Stimulated activated CD8-positive, alpha-beta memory T cell treated with anti-CD3 and anti-CD28 coated beads, Interleukin-12 subunit alpha, Interleukin-12 subunit beta, amount 100 ng/mL, for 1 hour (primary cell): Measurements from ENCODE around the gene FAM236D.
"Not testable (repeated sequence)": the region's sequence is repeated elsewhere in the genome, so short reads cannot be mapped to it uniquely, and the experiment has no call there.

Source experiments
- DNase-seq: peaks from one replicate; pipeline ENCODE4 v3.0.0-alpha.2; 2020; ENCODE audit warnings: low read depth

FAM236D gene

DNA sequence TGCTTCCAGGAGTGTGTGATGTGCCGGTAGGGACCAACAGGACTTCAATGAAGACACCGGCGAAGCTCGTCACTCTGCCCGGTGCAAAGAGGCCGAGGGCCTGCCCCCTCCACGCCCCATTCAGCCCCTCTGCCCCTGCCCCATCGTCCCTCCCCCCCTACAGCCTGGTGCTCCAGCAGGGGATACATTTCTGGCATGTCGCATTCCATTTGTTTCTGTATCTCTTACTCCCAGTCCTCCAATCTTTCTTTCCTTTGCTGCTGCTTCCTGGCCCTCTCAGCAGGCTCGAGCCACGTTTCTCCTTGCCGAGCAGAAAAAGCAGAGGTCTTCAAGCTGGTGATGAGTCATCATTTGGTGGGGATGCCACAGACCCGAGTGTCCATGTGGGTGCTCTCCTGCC, at the start of gene FAM236D:
Gene FAM236D (minus strand): TSS at position 101 of the 400 bp plus-strand sequence. CDS start 100 bp downstream, at position 1.
- not testable (repeated sequence) for DNase-seq

DNA sequence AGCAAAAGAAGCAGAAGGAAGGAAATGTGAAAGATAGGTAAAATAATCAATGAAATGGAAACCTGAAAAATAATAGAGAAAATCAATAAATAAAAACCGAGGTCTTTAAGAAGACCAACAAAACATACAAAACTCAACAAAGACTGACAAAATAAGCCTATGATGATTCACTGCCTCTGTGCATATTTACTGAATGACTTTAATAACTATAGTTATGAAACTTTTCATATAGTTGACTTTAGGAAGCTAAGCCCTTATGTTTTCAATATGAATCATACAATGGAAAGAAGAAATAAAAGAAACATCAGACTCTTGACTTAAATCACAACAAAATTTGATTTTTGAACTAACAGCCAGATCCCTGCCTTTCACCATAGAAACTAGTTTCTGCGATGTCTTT, 29.5 kb upstream of the FAM236D start:
- not testable (repeated sequence) for DNase-seq

DNA sequence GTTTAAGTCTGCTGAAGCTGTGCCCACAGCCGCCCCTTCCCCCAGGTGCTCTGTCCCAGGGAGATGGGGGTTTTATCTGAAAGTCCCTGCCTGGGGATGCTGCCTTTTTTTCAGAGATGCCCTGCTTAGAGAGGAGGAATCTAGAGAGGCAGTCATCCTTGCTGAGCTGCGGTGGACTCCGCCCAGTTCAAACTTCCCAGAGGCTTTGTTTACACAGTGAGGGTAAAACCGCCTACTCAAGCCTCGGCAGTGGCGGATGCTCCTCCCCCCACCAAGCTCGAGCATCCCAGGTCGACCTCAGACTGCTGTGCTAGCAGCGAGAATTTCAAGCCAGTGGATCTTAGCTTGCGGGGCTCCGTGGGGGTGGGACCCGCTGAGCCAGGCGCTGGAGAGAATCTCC, 22.7 kb upstream of the FAM236D start:
- not testable (repeated sequence) for DNase-seq

DNA sequence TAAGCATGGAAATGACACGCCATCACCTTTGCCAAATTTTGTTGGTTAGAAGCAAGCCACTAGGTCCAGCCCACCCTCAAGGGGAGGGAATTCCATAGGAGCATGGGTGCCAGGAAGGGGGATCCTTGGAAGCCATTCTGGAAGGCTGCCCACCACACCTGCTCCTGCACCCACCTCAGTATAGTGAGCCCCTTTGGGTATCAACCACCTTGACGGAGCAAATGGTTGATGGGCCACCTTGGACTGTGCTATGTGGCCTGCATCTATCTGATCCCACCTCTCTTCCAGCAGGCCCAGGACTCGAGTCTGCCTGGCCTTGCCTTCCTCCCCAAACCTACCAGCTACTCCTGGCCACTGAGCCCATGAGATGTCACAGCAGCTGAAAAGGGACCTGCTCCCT, 17.6 kb downstream of the FAM236D start:
- not testable (repeated sequence) for DNase-seq

DNA sequence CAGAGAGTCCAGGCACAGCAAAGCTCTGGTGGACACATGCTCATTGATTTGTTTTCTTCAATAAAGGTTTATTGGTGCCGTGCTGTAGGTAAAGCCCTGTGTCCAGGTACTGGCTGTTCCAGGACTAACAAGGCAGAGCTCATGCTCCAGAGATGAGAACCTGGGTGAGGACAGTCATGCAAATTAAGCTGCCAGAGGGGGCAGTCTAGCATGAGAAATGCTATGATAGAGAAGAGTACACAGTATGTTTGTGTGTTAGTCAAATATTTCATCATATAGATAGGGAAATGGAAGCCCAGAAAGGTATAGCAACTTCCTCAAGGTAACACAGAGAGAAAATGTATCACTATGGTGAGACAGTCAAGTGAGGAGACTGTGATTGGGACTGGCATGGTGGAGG, 19.9 kb downstream of the FAM236D start:
- DNase-seq = not testable (repeated sequence)

DNA sequence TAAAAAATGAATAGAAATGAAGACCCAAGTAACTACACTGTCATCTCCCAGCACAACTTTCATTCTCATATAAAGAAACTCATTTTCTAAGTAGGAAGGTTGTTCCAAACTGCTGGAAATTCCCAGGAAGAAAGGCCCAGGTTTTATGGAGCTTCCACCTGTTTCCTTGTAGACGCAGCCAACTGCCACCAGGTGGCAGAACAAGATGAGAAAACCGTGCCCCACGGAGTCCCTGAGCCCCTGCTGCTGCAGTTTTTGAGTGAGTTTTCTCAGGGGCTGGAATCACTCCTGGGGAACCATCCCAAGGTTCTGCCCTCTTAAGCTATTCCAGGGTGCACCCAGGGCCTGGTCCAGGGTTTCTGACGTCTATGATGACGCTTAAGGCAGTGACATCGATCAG, 24.0 kb downstream of the FAM236D start:
- DNase-seq = not testable (repeated sequence)

DNA sequence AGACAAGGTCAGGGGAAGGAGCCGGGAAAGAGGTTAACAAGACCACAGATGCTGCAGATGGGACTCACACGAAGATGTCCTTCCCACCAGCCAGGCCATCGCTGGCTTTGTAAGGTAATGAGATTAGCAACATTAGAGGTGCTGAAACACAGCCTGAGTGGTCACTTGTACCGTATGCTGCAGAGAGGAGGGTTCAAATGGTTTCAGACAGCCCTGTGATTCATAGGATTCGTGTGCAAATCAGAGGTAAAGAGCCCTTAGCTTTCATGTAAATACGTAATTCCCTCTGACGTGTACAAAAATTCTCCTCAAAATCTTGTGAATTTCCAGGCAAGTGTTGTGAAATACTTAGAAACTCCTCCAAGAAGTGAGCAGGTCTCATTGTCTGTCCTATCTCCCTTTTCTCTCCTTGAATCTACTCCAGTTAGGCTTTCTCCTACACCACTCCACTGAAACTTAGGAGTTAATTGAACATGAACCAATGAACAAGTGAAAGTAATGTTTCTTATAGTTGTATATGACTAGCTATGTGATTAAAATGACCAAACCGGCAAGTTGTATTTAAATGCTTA, 24.6 kb downstream of the FAM236D start:
- not testable (repeated sequence) for DNase-seq

DNA sequence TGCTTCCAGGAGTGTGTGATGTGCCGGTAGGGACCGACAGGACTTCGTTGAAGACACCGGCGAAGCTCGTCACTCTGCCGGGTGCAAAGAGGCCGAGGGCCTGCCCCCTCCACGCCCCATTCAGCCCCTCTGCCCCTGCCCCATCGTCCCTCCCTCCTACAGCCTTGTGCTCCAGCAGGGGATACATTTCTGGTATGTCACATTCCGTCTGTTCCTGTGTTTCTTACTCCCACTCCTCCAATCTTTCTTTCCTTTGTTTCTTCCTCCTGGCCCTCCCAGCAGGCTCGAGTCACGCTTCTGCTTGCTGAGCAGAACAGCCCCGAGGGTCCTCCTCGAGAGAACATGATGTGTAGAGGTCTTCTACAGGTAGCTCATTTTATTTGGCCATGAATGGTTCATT, 25.4 kb downstream of the FAM236D start, which contains the start of gene FAM236B:
Gene FAM236B (minus strand): TSS at position 101 of the 400 bp plus-strand sequence. CDS start 100 bp downstream, at position 1.
- DNase-seq = not testable (repeated sequence)

DNA sequence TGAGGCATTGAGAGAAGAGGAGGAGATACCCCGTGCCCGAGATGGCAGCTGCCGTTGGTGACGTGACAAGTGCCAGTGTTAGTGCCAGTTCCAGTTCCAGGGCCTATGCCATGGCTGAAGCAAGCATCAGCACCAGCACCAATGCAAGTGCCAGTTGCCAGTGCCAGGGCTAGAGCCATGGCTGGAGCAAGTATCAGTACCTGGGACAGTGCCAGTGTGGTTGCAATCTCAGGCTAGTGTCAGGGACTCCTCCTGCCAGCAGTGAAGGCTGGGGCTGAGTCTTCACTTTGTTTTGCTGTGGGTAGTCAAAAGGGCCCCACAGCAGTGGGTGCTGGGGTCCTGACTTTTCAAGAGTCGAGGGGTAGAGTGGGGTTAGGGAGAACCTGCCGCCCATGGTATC, 29.9 kb downstream of the FAM236D start:
- not testable (repeated sequence) for DNase-seq

DNA sequence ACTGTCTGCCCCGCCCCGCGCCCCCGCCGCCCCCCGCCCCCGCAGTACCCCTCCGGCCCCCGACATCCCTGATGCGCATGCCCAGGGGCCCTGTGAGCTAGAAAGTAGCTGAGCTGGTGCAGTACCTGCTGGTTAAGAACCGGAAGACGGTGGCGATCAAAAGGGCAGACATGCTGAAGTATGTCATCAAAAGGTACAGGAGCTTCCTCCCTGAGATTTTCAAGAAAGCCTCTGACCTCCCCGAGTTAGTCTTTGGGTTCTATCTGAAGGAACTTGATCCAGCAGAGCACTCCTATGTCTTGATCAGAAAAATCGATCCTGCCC, 30.6 kb downstream of the FAM236D start:
- DNase-seq = not testable (repeated sequence)

DNA sequence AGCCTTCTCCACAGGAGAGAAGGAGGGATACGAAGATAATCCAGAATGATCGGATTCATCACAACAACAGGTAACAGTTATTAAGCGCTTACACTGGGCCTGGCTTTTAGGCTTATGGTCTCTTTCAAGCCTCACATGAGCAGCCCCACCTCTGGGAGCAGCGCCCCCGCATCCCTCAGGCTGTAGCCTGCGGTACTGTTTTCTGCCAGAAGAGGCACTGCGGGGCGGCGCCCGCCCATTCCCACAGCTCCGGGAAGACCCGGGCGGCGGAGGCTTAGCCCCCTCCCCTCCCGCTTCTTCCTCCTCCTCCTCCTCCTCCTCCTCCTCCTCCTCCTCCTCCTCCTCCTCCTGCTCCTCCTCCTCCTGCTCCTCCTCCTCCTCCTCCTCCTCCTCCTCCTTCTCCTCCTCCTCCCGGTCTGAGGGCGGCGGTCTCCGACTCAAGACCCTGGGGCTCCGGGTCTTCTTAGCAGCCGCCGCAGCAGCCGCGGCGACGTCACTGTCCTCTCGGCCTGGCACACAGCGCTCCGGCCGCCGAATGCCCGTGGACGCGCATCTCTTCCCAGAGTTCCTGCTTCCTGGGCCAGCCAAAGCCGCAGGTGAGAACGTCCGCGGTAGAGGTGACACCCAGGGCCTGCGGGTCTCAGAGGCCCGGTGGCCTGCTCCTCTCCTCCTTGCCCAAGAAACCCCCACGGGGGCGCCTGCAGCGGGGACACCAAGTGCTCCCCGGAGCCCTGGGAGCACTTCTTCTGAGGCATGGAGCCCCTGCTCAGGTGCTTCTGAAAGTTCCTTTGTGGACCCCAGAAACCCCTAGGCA, 31.1 kb downstream of the FAM236D start, which contains the start of gene DMRTC1B:
Gene DMRTC1B (plus strand): TSS at position 238 of the 814 bp plus-strand sequence. CDS start 68,246 bp downstream, outside the sequence.
- DNase-seq = not testable (repeated sequence)

DNA sequence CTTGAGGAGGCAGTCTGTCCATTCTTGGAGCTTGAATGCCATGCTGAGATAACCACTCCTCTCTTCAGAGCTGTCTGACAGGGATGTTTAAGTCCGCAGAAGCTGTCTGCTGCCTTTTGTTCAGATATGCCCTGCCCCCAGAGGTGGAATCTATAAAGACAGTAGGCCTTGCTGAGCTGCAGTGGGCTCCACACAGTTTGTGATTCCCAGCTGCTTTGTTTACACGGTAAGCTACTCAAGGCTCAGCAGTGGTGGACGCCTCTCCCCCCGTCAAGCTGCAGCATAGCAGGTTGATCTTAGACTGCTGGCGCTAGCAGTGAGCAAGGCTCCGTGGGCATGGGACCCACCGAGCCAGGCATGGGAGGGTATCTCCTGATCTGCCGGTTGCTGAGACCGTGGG, 47.6 kb downstream of the FAM236D start:
- DNase-seq = not testable (repeated sequence)
